SK-N-SH (cell line): Measurements from ENCODE around the gene SND1. TPM values are rescaled to one million over a fixed set of nuclear protein-coding genes. Genes with fewer than 3 reads are reported as not detected.

Source experiments
- CTCF ChIA-PET: fragments of 300-600, 350-600 bp; formaldehyde crosslinking; extraction: SDS; loops from one replicate; lab custom pipeline; 2021; lab: Yijun Ruan, JAX
- POLR2A ChIA-PET: fragments of 350-600 bp; sonication (Branson Sonifier 250); formaldehyde crosslinking; extraction: SDS; loops from one replicate; lab custom pipeline; 2020; ENCODE audit warnings: antibody characterized with exemption, inconsistent platforms; lab: Yijun Ruan, JAX
- DNase-seq: peaks from one replicate; pipeline ENCODE4 v3.0.0; 2012
- H2AFZ ChIP-seq: fragments of 200-600 bp; sonication (generic); 2 replicates; pipeline ENCODE4 v1.8.1; 2016; ENCODE audit warnings: antibody characterized with exemption, mild to moderate bottlenecking, low read depth
- H3F3A ChIP-seq: fragments of 200-600 bp; sonication (generic); replicated peaks from 2 replicates; pipeline ENCODE3; 2016; ENCODE audit warnings: antibody characterized with exemption, mild to moderate bottlenecking; ENCODE audit not compliant: insufficient read depth
- H3K27ac ChIP-seq, 2 experiments: fragments of 200-500 bp in 1 of 2; fragments of 200-600 bp in 1 of 2; sonication (Bioruptor generic) in 1 of 2; sonication (generic), shearing (Covaris generic) in 1 of 2; 2 replicates each; pipeline versions ENCODE4 v1.5.1 to v1.6.1; 2014 to 2016; ENCODE audit warnings: low read depth in 2 of 2, inconsistent platforms in 1 of 2, low read length in 1 of 2, mild to moderate bottlenecking in 1 of 2, mixed read lengths in 1 of 2
- H3K27me3 ChIP-seq: fragments of 200-600 bp; sonication (generic), shearing (Covaris generic); 2 replicates; pipeline ENCODE4 v1.6.1; 2016; ENCODE audit warnings: mixed run types; ENCODE audit not compliant: insufficient read depth
- H3K36me3 ChIP-seq, 2 experiments: fragments of 200-500 bp in 1 of 2; fragments of 200-600 bp in 1 of 2; sonication (Bioruptor generic) in 1 of 2; sonication (generic) in 1 of 2; replicated peaks in 1 of 2; 2 replicates each; pipeline versions ENCODE3 to v1.5.1; 2014 to 2016; ENCODE audit warnings: low read length in 1 of 2, mild to moderate bottlenecking in 1 of 2; ENCODE audit not compliant: insufficient read depth in 2 of 2, control insufficient read depth in 1 of 2
- H3K4me1 ChIP-seq, 2 experiments: fragments of 200-500 bp in 1 of 2; fragments of 200-600 bp in 1 of 2; sonication (Bioruptor generic) in 1 of 2; sonication (generic), shearing (Covaris generic) in 1 of 2; 2 replicates each; pipeline versions ENCODE4 v1.5.1 to v1.6.1; 2014 to 2016; ENCODE audit warnings: low read depth in 1 of 2, low read length in 1 of 2, mixed run types in 1 of 2; ENCODE audit not compliant: insufficient read depth in 2 of 2, control insufficient read depth in 1 of 2
- H3K4me2 ChIP-seq: fragments of 200-600 bp; sonication (generic), shearing (Covaris generic); 2 replicates; pipeline ENCODE4 v1.6.1; 2017; ENCODE audit warnings: mixed run types
- H3K4me3 ChIP-seq, 2 experiments: fragments of 200-500 bp in 1 of 2; fragments of 200-600 bp in 1 of 2; sonication (Bioruptor generic) in 1 of 2; sonication (generic), shearing (Covaris generic) in 1 of 2; 2 replicates each; pipeline versions ENCODE4 v1.5.1 to v1.8.1; 2014 to 2016; ENCODE audit warnings: low read depth in 2 of 2, inconsistent platforms in 1 of 2, low read length in 1 of 2, mild to moderate bottlenecking in 1 of 2, mixed read lengths in 1 of 2, moderate library complexity in 1 of 2
- H3K79me2 ChIP-seq: fragments of 200-600 bp; sonication (generic); 2 replicates; pipeline ENCODE4 v1.8.1; 2017; ENCODE audit warnings: mild to moderate bottlenecking; ENCODE audit not compliant: insufficient read depth
- H3K9ac ChIP-seq: fragments of 200-600 bp; sonication (generic); 2 replicates; pipeline ENCODE4 v1.6.1; 2017; ENCODE audit warnings: mixed run types
- H3K9me2 ChIP-seq: fragments of 200-600 bp; sonication (generic); 2 replicates; pipeline ENCODE4 v1.6.1; 2017; ENCODE audit warnings: mixed run types
- H3K9me3 ChIP-seq: fragments of 200-600 bp; sonication (generic); 2 replicates; pipeline ENCODE4 v1.6.1; 2017; ENCODE audit warnings: mixed run types, mild to moderate bottlenecking, moderate library complexity
- H4K20me1 ChIP-seq: fragments of 200-600 bp; sonication (generic); 2 replicates; pipeline ENCODE4 v1.6.1; 2017; ENCODE audit warnings: mild to moderate bottlenecking, mixed run types; ENCODE audit not compliant: insufficient read depth
- CTCF ChIP-seq: fragments of 200-600 bp; sonication (generic); IDR thresholded peaks from 2 replicates; pipeline ENCODE4 v1.6.1; 2017; ENCODE audit warnings: antibody characterized with exemption, mild to moderate bottlenecking, moderate library complexity
- EZH2phosphoT487 ChIP-seq: fragments of 200-600 bp; sonication (generic); IDR thresholded peaks from 2 replicates; pipeline ENCODE4 v1.6.1; 2017; ENCODE audit warnings: low read depth, mixed run types, mild to moderate bottlenecking, antibody characterized with exemption, moderate library complexity, borderline replicate concordance
- FOSL2 ChIP-seq: IDR thresholded peaks from 2 replicates; pipeline ENCODE4 v1.4.0; 2012; ENCODE audit warnings: low read depth, mild to moderate bottlenecking, moderate library complexity, borderline replicate concordance
- JUND ChIP-seq: IDR thresholded peaks from 2 replicates; pipeline ENCODE4 v1.4.0; 2012
- PBX3 ChIP-seq: IDR thresholded peaks from 2 replicates; pipeline ENCODE4; 2012
- ZBTB33 ChIP-seq: IDR thresholded peaks from 2 replicates; pipeline ENCODE4 v1.4.0; 2012; ENCODE audit warnings: low read depth, borderline replicate concordance
- WGBS: methylation state at CpG from one replicate; pipeline ENCODE4 v1.1.6; 2017; ENCODE audit warnings: low lambda C conversion rate; 5-methylcytosine and 5-hydroxymethylcytosine counted together
- polyA plus RNA-seq, 3 experiments: library from polyadenylated mRNA; depleted of rRNA; stranded (reverse); fragments of >200 nt; gene quantifications; 2 replicates each; pipeline ENCODE4 v1.2.3, GENCODE V29; 2012

Gene SND1
- polyA plus RNA-seq, 1 of the 3 experiments (the other 2 are of a cell fraction) = 165 TPM

- H3K79me2 ChIP-seq = peaks cover 100% of the 10 kb centered on the region
- peaks cover 63% of the 10 kb centered on the region for H4K20me1 ChIP-seq
- H3K4me2 ChIP-seq = no peak overlapping the region
- 0 out of 2 replicates have a peak, but pooled peaks cover 5% of the 10 kb centered on the region for H3K9me3 ChIP-seq
- no peak for DNase-seq
- H3K4me1 ChIP-seq = no peaks in the 10 kb centered on the region; a peak in 1 of 4 replicates
- peaks cover 34 to 64% of the 10 kb centered on the region in 2 experiments for H3K36me3 ChIP-seq
- H3K9me2 ChIP-seq = no peaks in the 10 kb centered on the region
- ChIA-PET POLR2A (no interaction called here), CTCF (interaction anchor here (1.0 to 2.0 kb wide), 4 partner anchors 9 to 589 kb away, joined by 3 to 4 read pairs (median 3); no protein-coding TSS in a partner anchor)
- no peak overlapping the region for H2AFZ ChIP-seq
- no peak overlapping the region for H3K27ac ChIP-seq
- TF ChIP-seq ZBTB33 (no peak), JUND (peak; percentile 44; the same call in 1 of the 2 replicates), PBX3 (no peak), FOSL2 (peak; percentile 10; the same call in 1 of the 2 replicates)
- no peaks in the 10 kb centered on the region for H3K27me3 ChIP-seq
- H3F3A ChIP-seq = peaks cover 8% of the 10 kb centered on the region
- no peak overlapping the region; a peak in 1 of 4 replicates for H3K4me3 ChIP-seq
- WGBS = 89% methylated on average over 3 of the region's 3 CpGs
- H3K9ac ChIP-seq = no peak overlapping the region
These were observed 27.0 kb downstream of the SND1 start for GRCh38 chr7:127678947-127679346.

- Histone ChIP-seq H3K27me3 (no peaks in the 10 kb centered on the region), H3F3A (peaks cover 8% of the 10 kb centered on the region), H3K4me3 (no peak overlapping the region), H4K20me1 (peaks cover 64% of the 10 kb centered on the region), H3K4me2 (no peak overlapping the region), H3K9me2 (no peaks in the 10 kb centered on the region), H3K9me3 (0 out of 2 replicates have a peak, but pooled peaks cover 5% of the 10 kb centered on the region), H3K4me1 (no peaks in the 10 kb centered on the region; a peak in 1 of 4 replicates), H3K27ac (no peak overlapping the region), H3K79me2 (peaks cover 100% of the 10 kb centered on the region), H3K9ac (no peak overlapping the region)
- POLR2A ChIA-PET = no interaction called here
- 98% methylated on average over 3 of the region's 3 CpGs for WGBS
- TF ChIP-seq EZH2phosphoT487 = no peak
- TF ChIP-seq CTCF = 0 out of 2 replicates have a peak, but pooled peaks have one; percentile 15
- TF ChIP-seq, all 33 proteins: peak for 1
- Histone ChIP-seq H3K36me3 (peaks cover 27 to 56% of the 10 kb centered on the region in 2 experiments), H2AFZ (no peak overlapping the region)
- DNase-seq = no peak
- CTCF ChIA-PET = interaction anchor here (1.1 to 1.3 kb wide), 3 partner anchors 13 to 405 kb away, joined by 3 read pairs; no protein-coding TSS in a partner anchor
These were observed 29.0 kb downstream of the SND1 start for GRCh38 chr7:127680983-127681382.
